IMR-90 (cell line): ENCODE measurements around the gene PLA2G2D. TPM values are rescaled to one million over a fixed set of nuclear protein-coding genes. Genes with fewer than 3 reads are reported as not detected.

Experiments
- ATAC-seq: fragments of 200-7000 bp; cut with Tn5 transposase; 2 replicates; pipeline ENCODE4 v1.9.1; 2020; ENCODE audit warnings: low read depth, mild to moderate bottlenecking, moderate library complexity
- BruUV-seq: library from RNA; stranded (reverse); fragments of 400-500 nt; replicated peaks from 2 replicates; lab custom pipeline; 2021; lab: Mats Ljungman, UMichigan
- CTCF ChIA-PET: fragments of 300-600 bp; formaldehyde crosslinking; extraction: SDS; loops from one replicate; lab custom pipeline; 2021; ENCODE audit warnings: antibody characterized with exemption; lab: Yijun Ruan, JAX
- POLR2A ChIA-PET: fragments of 300-600 bp; sonication (Branson Sonifier 250); formaldehyde crosslinking; loops from one replicate; lab custom pipeline; 2022; ENCODE audit warnings: antibody characterized with exemption; ENCODE audit not compliant: unreplicated experiment; lab: Charles Lee
- DNase-seq: peaks from one replicate; pipeline ENCODE4 v3.0.0; 2013
- H2AFZ ChIP-seq: replicated peaks from 2 replicates; pipeline ENCODE3; 2013; ENCODE audit warnings: low read length, mild to moderate bottlenecking; ENCODE audit not compliant: poor library complexity
- H2AK5ac ChIP-seq: 2 replicates; pipeline ENCODE4 v1.6.1; 2013; ENCODE audit warnings: low read depth, low read length, inconsistent platforms
- H2AK9ac ChIP-seq: replicated peaks from 2 replicates; pipeline ENCODE3; 2013; ENCODE audit warnings: mild to moderate bottlenecking, low read depth, low read length, moderate library complexity; ENCODE audit not compliant: poor library complexity
- H2BK120ac ChIP-seq: 2 replicates; pipeline ENCODE4 v1.6.1; 2013; ENCODE audit warnings: low read depth, low read length, inconsistent platforms
- H2BK15ac ChIP-seq: 3 replicates; pipeline ENCODE4 v1.6.1; 2013; ENCODE audit warnings: low read depth, low read length, inconsistent platforms
- H2BK20ac ChIP-seq: 2 replicates; pipeline ENCODE4 v1.6.1; 2013; ENCODE audit warnings: low read depth, mild to moderate bottlenecking, inconsistent platforms, low read length, moderate library complexity
- H2BK5ac ChIP-seq: 2 replicates; pipeline ENCODE4 v1.6.1; 2013; ENCODE audit warnings: mild to moderate bottlenecking, low read depth, low read length, inconsistent platforms; ENCODE audit not compliant: poor library complexity, severe bottlenecking
- H3K14ac ChIP-seq: replicated peaks from 2 replicates; pipeline ENCODE4 v1.6.1; 2013; ENCODE audit warnings: low read depth, low read length, inconsistent platforms
- H3K18ac ChIP-seq: 2 replicates; pipeline ENCODE4 v1.6.1; 2013; ENCODE audit warnings: low read depth, low read length, control low read depth
- H3K23ac ChIP-seq: 2 replicates; pipeline ENCODE4 v1.6.1; 2013; ENCODE audit warnings: low read depth, low read length, inconsistent platforms
- H3K27ac ChIP-seq: 2 replicates; pipeline ENCODE4 v1.5.1; 2013; ENCODE audit warnings: mild to moderate bottlenecking, control low read depth, low read length; ENCODE audit not compliant: insufficient read depth
- H3K27me3 ChIP-seq: 2 replicates; pipeline ENCODE4 v1.6.1; 2013; ENCODE audit warnings: low read length; ENCODE audit not compliant: control insufficient read depth, insufficient read depth
- H3K36me3 ChIP-seq: 2 replicates; pipeline ENCODE4 v1.6.1; 2013; ENCODE audit warnings: low read length, mixed read lengths; ENCODE audit not compliant: control insufficient read depth, insufficient read depth
- H3K4ac ChIP-seq: 2 replicates; pipeline ENCODE4 v1.6.1; 2013; ENCODE audit warnings: low read depth, low read length, inconsistent platforms
- H3K4me1 ChIP-seq: 2 replicates; pipeline ENCODE4 v1.6.1; 2013; ENCODE audit warnings: low read length, mixed read lengths; ENCODE audit not compliant: control insufficient read depth, insufficient read depth
- H3K4me2 ChIP-seq: 2 replicates; pipeline ENCODE4 v1.6.1; 2013; ENCODE audit warnings: low read depth, mild to moderate bottlenecking, control low read depth, low read length, moderate library complexity
- H3K4me3 ChIP-seq: 2 replicates; pipeline ENCODE4 v1.5.1; 2013; ENCODE audit warnings: low read depth, mild to moderate bottlenecking, control low read depth, low read length, moderate library complexity; ENCODE audit not compliant: insufficient read depth
- H3K56ac ChIP-seq: 2 replicates; pipeline ENCODE4 v1.6.1; 2013; ENCODE audit warnings: low read length, inconsistent platforms; ENCODE audit not compliant: insufficient read depth; ENCODE audit errors: extremely low read depth
- H3K79me1 ChIP-seq, 2 experiments: 2 replicates each; pipeline ENCODE4 v1.6.1; 2013; ENCODE audit warnings: low read length in 2 of 2, inconsistent platforms in 1 of 2, low read depth in 1 of 2
- H3K9ac ChIP-seq: 2 replicates; pipeline ENCODE4 v1.6.1; 2013; ENCODE audit warnings: low read depth, low read length, control low read depth
- H3K9me1 ChIP-seq: 2 replicates; pipeline ENCODE4 v1.6.1; 2013; ENCODE audit warnings: low read length, inconsistent platforms; ENCODE audit not compliant: insufficient read depth
- H3K9me3 ChIP-seq: 2 replicates; pipeline ENCODE4 v1.6.1; 2013; ENCODE audit warnings: low read length; ENCODE audit not compliant: control insufficient read depth, insufficient read depth
- H4K20me1 ChIP-seq: 2 replicates; pipeline ENCODE4 v1.6.1; 2013; ENCODE audit warnings: low read length, inconsistent platforms; ENCODE audit not compliant: insufficient read depth
- H4K5ac ChIP-seq: 2 replicates; pipeline ENCODE4 v1.6.1; 2013; ENCODE audit warnings: mild to moderate bottlenecking, low read depth, low read length, control low read depth
- H4K8ac ChIP-seq, 2 experiments: 2 replicates each; pipeline ENCODE4 v1.6.1; 2013; ENCODE audit warnings: low read depth in 2 of 2, low read length in 2 of 2, control low read depth in 1 of 2, inconsistent platforms in 1 of 2
- H4K91ac ChIP-seq: 2 replicates; pipeline ENCODE4 v1.6.1; 2013; ENCODE audit warnings: low read depth, low read length, inconsistent platforms; ENCODE audit not compliant: insufficient read depth
- MAFK ChIP-seq: IDR thresholded peaks from 2 replicates; pipeline ENCODE4 v1.6.1; 2012; ENCODE audit warnings: low read depth, low read length, improper control_type of control experiment
- MAZ ChIP-seq: IDR thresholded peaks from 2 replicates; pipeline ENCODE4 v1.6.1; 2012; ENCODE audit warnings: low read depth, mild to moderate bottlenecking, low read length, improper control_type of control experiment, moderate library complexity, borderline replicate concordance
- SMC3 ChIP-seq: fragments of 150-350 bp; IDR thresholded peaks from 2 replicates; pipeline ENCODE4 v1.6.1; 2016; ENCODE audit warnings: low read depth, mild to moderate bottlenecking, antibody characterized with exemption, low read length, moderate library complexity
- WGBS, 2 experiments: methylation state at CpG; one replicate each; pipeline versions ENCODE4 v1.1.5 to v1.1.7; 2013; ENCODE audit warnings: missing lambda C conversion rate in 2 of 2; ENCODE audit not compliant: insufficient read length in 1 of 2; ENCODE audit errors: extremely low coverage in 2 of 2; 5-methylcytosine and 5-hydroxymethylcytosine counted together
- dilution Hi-C: fragments of 300-500 bp; cut with HindIII; formaldehyde crosslinking; loops from one replicate; pipeline ENCODE4 v1.14.3; 2018; ENCODE audit warnings: low sequenced_read_pairs; ENCODE audit not compliant: unreplicated experiment
- in situ Hi-C: fragments of 300-500 bp; cut with MboI; formaldehyde crosslinking; loops from 3 replicates; pipeline ENCODE4 v1.14.3; 2019; ENCODE audit warnings: low sequenced_read_pairs, inconsistent platforms, mixed read lengths
- intact Hi-C: fragments of 100-400 bp; cut with micrococcal nuclease; formaldehyde crosslinking; loops from 2 replicates; pipeline ENCODE4 v1.10.0; 2022
- polyA plus RNA-seq, 3 experiments: library from polyadenylated mRNA; depleted of rRNA; stranded (reverse); fragments of >200 nt; gene quantifications; 2 replicates each; pipeline ENCODE4 v1.2.3, GENCODE V29; 2012; ENCODE audit warnings: low replicate concordance in 1 of 3
- total RNA-seq: library from RNA; depleted of rRNA; stranded (reverse); fragments of >200 nt; gene quantifications from 2 replicates; pipeline ENCODE4 v1.2.3, GENCODE V29; 2012
- TF ChIP-seq, protein P1 (sequence below): fragments of 150-350 bp; IDR thresholded peaks from 2 replicates; pipeline ENCODE4 v1.6.1; 2016; ENCODE audit warnings: low read depth, mild to moderate bottlenecking, low read length, moderate library complexity, borderline replicate concordance

PLA2G2D gene
- total and polyA plus RNA-seq, 2 of the 4 experiments (the other 2 are of a cell fraction) = not detected

DNA sequence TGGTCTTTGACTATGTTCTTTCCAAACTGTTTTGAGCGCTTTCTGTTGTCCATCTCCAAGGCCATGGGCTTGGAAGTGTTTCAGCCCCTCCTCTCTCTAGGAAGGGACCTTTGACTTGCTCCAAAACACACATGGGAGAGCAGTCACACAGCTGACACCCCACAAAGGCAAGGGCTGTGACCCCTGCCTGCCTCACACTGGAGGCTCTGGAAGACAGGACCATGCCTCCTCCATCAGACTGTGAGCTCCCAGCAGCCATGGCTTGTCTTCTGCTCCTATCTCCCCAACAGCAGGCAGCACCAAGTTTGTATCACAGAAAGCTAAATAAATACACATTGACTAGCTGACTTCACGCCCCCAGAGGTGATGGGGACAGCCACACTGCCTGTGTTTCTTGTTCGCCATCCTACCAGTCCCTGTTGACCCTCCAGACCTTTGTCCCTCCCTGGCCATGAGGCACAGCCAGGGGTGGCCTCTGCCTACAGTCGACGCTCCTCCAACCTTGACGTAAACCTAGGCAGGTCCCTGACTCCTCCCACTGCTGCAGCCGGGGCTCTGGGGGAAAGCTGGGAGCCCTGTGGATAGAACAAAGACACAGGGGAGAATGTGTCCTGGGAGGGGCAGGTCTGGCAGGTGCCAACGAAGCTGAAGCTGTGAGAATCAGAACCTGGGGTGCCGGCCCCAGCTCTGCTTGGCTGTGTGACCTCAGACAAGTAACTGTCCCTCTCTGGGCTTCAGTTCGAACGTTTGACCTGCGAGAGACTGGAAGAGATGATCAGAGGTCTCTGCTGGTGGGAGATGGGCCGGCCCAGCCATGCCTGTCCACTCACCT lies 24.6 kb upstream of the PLA2G2D start:
- Histone ChIP-seq H3K27ac (no peak overlapping the region), H3K4me2 (no peak overlapping the region), H3K14ac (no peak overlapping the region), H3K79me1 (no peaks in the 10 kb centered on the region), H3K4me3 (no peak overlapping the region), H3K9me1 (0 out of 2 replicates have a peak, but pooled peaks cover 3% of the 10 kb centered on the region), H3K56ac (no peak overlapping the region), H4K20me1 (no peaks in the 10 kb centered on the region; the same call in 1 of the 2 replicates), H3K27me3 (peaks cover 36% of the 10 kb centered on the region), H2BK15ac (no peak overlapping the region), H3K4ac (no peak overlapping the region), H2AK9ac (no peak overlapping the region), H3K4me1 (no peaks in the 10 kb centered on the region), H4K5ac (no peak overlapping the region), H2BK20ac (no peak overlapping the region), H3K9ac (no peak overlapping the region), H2BK120ac (no peak overlapping the region), H3K9me3 (no peaks in the 10 kb centered on the region), H2AFZ (no peak overlapping the region), H2BK5ac (no peak overlapping the region), H3K18ac (no peak overlapping the region), H3K23ac (no peak overlapping the region), H4K8ac (no peak overlapping the region), H4K91ac (no peak overlapping the region), H3K36me3 (no peaks in the 10 kb centered on the region), H2AK5ac (no peak overlapping the region)
- DNase-seq (no peak), ATAC-seq (no peak)
- no TSS peak for BruUV-seq
- TF ChIP-seq MAFK (no peak), SMC3 (no peak), MAZ (no peak)
- TF ChIP-seq, protein P1, sequence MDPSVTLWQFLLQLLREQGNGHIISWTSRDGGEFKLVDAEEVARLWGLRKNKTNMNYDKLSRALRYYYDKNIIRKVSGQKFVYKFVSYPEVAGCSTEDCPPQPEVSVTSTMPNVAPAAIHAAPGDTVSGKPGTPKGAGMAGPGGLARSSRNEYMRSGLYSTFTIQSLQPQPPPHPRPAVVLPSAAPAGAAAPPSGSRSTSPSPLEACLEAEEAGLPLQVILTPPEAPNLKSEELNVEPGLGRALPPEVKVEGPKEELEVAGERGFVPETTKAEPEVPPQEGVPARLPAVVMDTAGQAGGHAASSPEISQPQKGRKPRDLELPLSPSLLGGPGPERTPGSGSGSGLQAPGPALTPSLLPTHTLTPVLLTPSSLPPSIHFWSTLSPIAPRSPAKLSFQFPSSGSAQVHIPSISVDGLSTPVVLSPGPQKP = no peak
- intact Hi-C loops = no loop called here
- in situ Hi-C loops = no loop called here
- ChIA-PET POLR2A (interaction anchor here (1.1 kb wide), 1 partner anchor 50 kb away, joined by 8 read pairs; no protein-coding TSS in a partner anchor), CTCF (no interaction called here)
- dilution Hi-C loops = no loop called here
- 0% methylated on average over 1 of the region's 13 CpGs; no CpG with 5 or more reads in 1 of the 2 experiments for WGBS, 2 experiments
